ENCODE data around the gene SUMO3.

Gene SUMO3

GRCh38 chr21:44778094-44778493 lies 39.8 kb downstream of the SUMO3 start:
- DNase-seq, result no peak

- DNase-seq, result no peak
Observed at GRCh38 chr21:44774972-44775371, 42.9 kb downstream of the SUMO3 start.

GRCh38 chr21:44773291-44773932 lies 44.5 kb downstream of the SUMO3 start:
- peak; percentile 90 for DNase-seq

GRCh38 chr21:44771896-44772525 lies 45.9 kb downstream of the SUMO3 start:
- DNase-seq, result no peak

GRCh38 chr21:44767834-44768831 lies 49.7 kb downstream of the SUMO3 start:
- no peak for DNase-seq

- no peak for DNase-seq
Observed at GRCh38 chr21:44766818-44767354, 51.0 kb downstream of the SUMO3 start.

GRCh38 chr21:44766014-44766817 lies 51.6 kb downstream of the SUMO3 start:
- DNase-seq, result no peak

GRCh38 chr21:44765231-44766013 lies 52.4 kb downstream of the SUMO3 start:
- no peak for DNase-seq

- no peak for DNase-seq
Observed at GRCh38 chr21:44764319-44765230, 53.3 kb downstream of the SUMO3 start.

- peak; percentile 15 for DNase-seq
Observed at GRCh38 chr21:44763451-44764318, 54.2 kb downstream of the SUMO3 start.

GRCh38 chr21:44763050-44763378 lies 54.8 kb downstream of the SUMO3 start:
- DNase-seq, result no peak

- DNase-seq, result no peak
Observed at GRCh38 chr21:44762221-44763049, 55.4 kb downstream of the SUMO3 start.

GRCh38 chr21:44761747-44762208 lies 56.1 kb downstream of the SUMO3 start:
- no peak for DNase-seq

GRCh38 chr21:44761011-44761729 lies 56.7 kb downstream of the SUMO3 start:
- peak; percentile 47 for DNase-seq

- no peak for DNase-seq
Observed at GRCh38 chr21:44760376-44760775, 57.5 kb downstream of the SUMO3 start.

GRCh38 chr21:44759628-44760285 lies 58.1 kb downstream of the SUMO3 start:
- no peak for DNase-seq
